Activated CD8-positive, alpha-beta memory T cell treated with anti-CD3 and anti-CD28 coated beads, Interleukin-2, amount 50 U/mL, for 1 hour (primary cell): Measurements from ENCODE around the gene JUNB.
A peak's percentile ranks its signal among the peaks of the same experiment; 100 is the strongest.
"Not testable (repeated sequence)": the region's sequence is repeated elsewhere in the genome, so short reads cannot be mapped to it uniquely, and the experiment has no call there.

Experiments used
- DNase-seq: peaks from one replicate; pipeline ENCODE4 v3.0.0-alpha.2; 2020; ENCODE audit errors: extremely low read depth

The JUNB gene

GRCh38 chr19:12789098-12789903, 2.0 kb upstream of the JUNB start:
- no peak for DNase-seq

- DNase-seq: peak; percentile 86
Observed at GRCh38 chr19:12789904-12790619, 1.2 kb upstream of the JUNB start.

GRCh38 chr19:12790628-12791344, 500 bp upstream of the JUNB start:
- no peak for DNase-seq

GRCh38 chr19:12792051-12792852, 966 bp downstream of the JUNB start:
- no peak for DNase-seq

GRCh38 chr19:12792853-12793289, 1.6 kb downstream of the JUNB start:
- DNase-seq: no peak

GRCh38 chr19:12793290-12794195, 2.3 kb downstream of the JUNB start:
- DNase-seq: peak; percentile 87

GRCh38 chr19:12794196-12794941, 3.1 kb downstream of the JUNB start:
- no peak for DNase-seq

- no peak for DNase-seq
Observed at GRCh38 chr19:12794971-12795381, 3.7 kb downstream of the JUNB start.

- DNase-seq: no peak
Observed at GRCh38 chr19:12796146-12797071, 5.1 kb downstream of the JUNB start.

- DNase-seq: no peak
Observed at GRCh38 chr19:12797141-12797587, 5.9 kb downstream of the JUNB start.

- not testable (repeated sequence) for DNase-seq
Observed at GRCh38 chr19:12797607-12798006, 6.3 kb downstream of the JUNB start.

GRCh38 chr19:12799742-12800465, 8.6 kb downstream of the JUNB start:
- no peak for DNase-seq

- no peak for DNase-seq
Observed at GRCh38 chr19:12800466-12800770, 9.1 kb downstream of the JUNB start.

GRCh38 chr19:12800923-12801465, 9.7 kb downstream of the JUNB start:
- no peak for DNase-seq

- DNase-seq: no peak
Observed at GRCh38 chr19:12801466-12802266, 10.4 kb downstream of the JUNB start, which contains the start of the genes PRDX2 and THSD8. TSS of gene PRDX2 (minus strand) at chr19:12801800. CDS start at chr19:12801261, 539 bp downstream. TSS of gene THSD8 (plus strand) at chr19:12802069. CDS start at chr19:12802072, 3 bp downstream.

GRCh38 chr19:12802267-12803106, 11.2 kb downstream of the JUNB start:
- no peak for DNase-seq
